WI38 (cell line): ENCODE results near the gene ANO6.
"Not testable (repeated sequence)": the region's sequence is repeated elsewhere in the genome, so short reads cannot be mapped to it uniquely, and the experiment has no call there.

Source experiments
- H3K4me3 ChIP-seq: 2 replicates; pipeline ENCODE4 v1.5.1; 2011; ENCODE audit warnings: low read depth, mild to moderate bottlenecking, control low read depth, low read length
- CTCF ChIP-seq: IDR thresholded peaks from 2 replicates; pipeline ENCODE4 v1.5.1; 2012; ENCODE audit warnings: low read depth, mild to moderate bottlenecking, control low read depth, low read length

The ANO6 gene

GRCh38 chr12:45315462-45315861 lies 99.6 kb downstream of the ANO6 start:
- TF ChIP-seq CTCF = no peak
- no peak overlapping the region for H3K4me3 ChIP-seq

- H3K4me3 ChIP-seq = not testable (repeated sequence)
Measured at GRCh38 chr12:45317261-45317660, 101.4 kb downstream of the ANO6 start.

DNA sequence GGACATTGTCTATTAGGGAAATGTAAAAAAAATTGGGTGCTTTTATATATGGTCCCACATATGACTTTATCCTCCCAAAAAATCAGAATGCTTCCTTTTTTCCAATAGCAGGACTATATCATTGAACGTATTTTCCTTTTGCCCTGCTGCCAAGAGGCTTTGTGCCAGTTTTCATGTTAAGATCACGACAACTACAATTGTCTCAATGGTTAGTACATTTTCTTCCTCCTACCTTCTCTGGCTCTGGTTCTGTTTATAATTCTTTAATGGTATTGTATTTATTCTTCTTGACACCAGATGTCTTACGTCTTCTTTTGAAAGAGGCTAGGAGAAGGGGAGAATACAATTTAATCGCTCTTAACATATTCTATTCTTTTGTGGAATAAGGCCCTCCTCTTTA lies 106.9 kb downstream of the ANO6 start:
- no peak overlapping the region for H3K4me3 ChIP-seq
- TF ChIP-seq CTCF = no peak

DNA sequence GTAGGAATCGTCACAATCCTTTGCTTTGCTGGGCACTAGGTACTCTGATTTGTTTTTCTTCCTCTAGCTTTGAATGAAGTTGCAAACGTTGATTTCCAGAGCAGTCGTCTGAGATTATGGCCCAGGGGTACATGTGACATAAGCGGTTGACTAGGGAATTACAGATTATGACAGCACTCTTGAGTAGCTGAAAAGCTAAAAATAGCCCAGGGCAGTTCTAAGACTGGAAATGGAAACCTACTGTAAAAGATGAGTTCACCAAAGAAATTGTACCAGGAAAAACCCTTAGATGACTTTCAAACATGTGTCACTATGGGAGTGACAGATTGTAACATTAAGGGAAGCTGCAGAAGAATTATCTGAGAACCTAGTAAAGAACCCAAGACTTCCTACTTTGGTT lies 108.5 kb downstream of the ANO6 start:
- no peak overlapping the region for H3K4me3 ChIP-seq
- no peak for TF ChIP-seq CTCF

- TF ChIP-seq CTCF = no peak
- no peak overlapping the region for H3K4me3 ChIP-seq
Measured at GRCh38 chr12:45326358-45326975, 110.6 kb downstream of the ANO6 start.

- no peak overlapping the region for H3K4me3 ChIP-seq
- TF ChIP-seq CTCF = no peak
Measured at GRCh38 chr12:45327823-45328383, 112.0 kb downstream of the ANO6 start.

DNA sequence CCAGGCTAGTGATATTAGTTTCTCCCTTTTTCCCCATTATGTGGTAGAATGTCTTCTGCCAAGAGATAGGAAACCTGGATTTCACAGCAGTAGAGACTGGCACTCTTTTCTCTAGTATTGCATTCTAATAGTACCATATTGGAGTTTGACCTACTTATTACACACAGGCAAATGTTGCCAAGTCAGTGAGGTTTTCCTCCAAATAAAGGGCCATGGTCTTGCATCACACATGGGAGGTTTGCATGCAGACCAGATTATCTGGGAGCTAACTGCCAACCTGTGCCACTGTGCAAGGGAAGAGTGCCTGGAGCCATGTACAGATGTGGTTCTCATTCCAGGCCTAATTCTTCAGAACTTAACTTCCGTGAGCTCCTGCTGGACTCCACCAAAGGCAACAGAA lies 113.3 kb downstream of the ANO6 start:
- no peak overlapping the region for H3K4me3 ChIP-seq
- TF ChIP-seq CTCF = no peak

GRCh38 chr12:45329702-45330101 lies 113.8 kb downstream of the ANO6 start:
- no peak overlapping the region for H3K4me3 ChIP-seq
- no peak for TF ChIP-seq CTCF
